Frontal cortex (tissue), 4 donors: ENCODE results near the gene GATA2. TPM values are rescaled to one million over a fixed set of nuclear protein-coding genes. Genes with fewer than 3 reads are reported as not detected.

Experiments
- DNase-seq, 2 donors: peaks; one replicate each; pipeline ENCODE4 v3.0.0; 2012; ENCODE audit warnings: low spot score in 2 of 2
- FAIRE-seq: peaks from 2 replicates; lab custom pipeline; 2012; peaks lifted over from hg19 to GRCh38; lab: Jason Lieb, UNC
- total RNA-seq: library from RNA; depleted of rRNA; stranded (reverse); fragments of >200 nt; gene quantifications from one replicate; pipeline ENCODE4 v1.2.3, GENCODE V29; 2014
- donor health status: control.
- donor health status: control.
- donor health status: control.

Gene GATA2
- total RNA-seq, 1 donor from 2014 or later, result 0.41 TPM

GRCh38 chr3:128461731-128462130 is 31.3 kb downstream of the GATA2 start:
- DNase-seq (no peak), FAIRE-seq (no peak)

- DNase-seq (no peak), FAIRE-seq (no peak)
Measured at GRCh38 chr3:128459461-128459820, 33.6 kb downstream of the GATA2 start.

- DNase-seq (no peak), FAIRE-seq (no peak)
Measured at GRCh38 chr3:128458746-128459460, 34.1 kb downstream of the GATA2 start.

GRCh38 chr3:128457937-128458336 is 35.1 kb downstream of the GATA2 start:
- FAIRE-seq, result no peak
- no peak for DNase-seq

- no peak for DNase-seq
- no peak for FAIRE-seq
Measured at GRCh38 chr3:128456776-128457715, 36.0 kb downstream of the GATA2 start.

GRCh38 chr3:128455786-128456748 is 36.9 kb downstream of the GATA2 start:
- FAIRE-seq, result no peak

GRCh38 chr3:128455116-128455515 is 37.9 kb downstream of the GATA2 start:
- DNase-seq (no peak), FAIRE-seq (no peak)

More at GRCh38 chr3:128455786-128456748, 36.9 kb downstream of the GATA2 start:
- no peak for DNase-seq

- DNase-seq (no peak), FAIRE-seq (no peak)
Measured at GRCh38 chr3:128454310-128454618, 38.7 kb downstream of the GATA2 start.

GRCh38 chr3:128453501-128454309 is 39.3 kb downstream of the GATA2 start:
- FAIRE-seq, result no peak
- no peak for DNase-seq

- FAIRE-seq, result no peak
- DNase-seq, result no peak
Measured at GRCh38 chr3:128452678-128453275, 40.2 kb downstream of the GATA2 start.

GRCh38 chr3:128452120-128452519 is 40.9 kb downstream of the GATA2 start:
- FAIRE-seq, result no peak
- DNase-seq, result no peak

- DNase-seq (no peak), FAIRE-seq (no peak)
Measured at GRCh38 chr3:128449111-128449638, 43.8 kb downstream of the GATA2 start.

GRCh38 chr3:128448491-128448890 is 44.5 kb downstream of the GATA2 start:
- FAIRE-seq (no peak), DNase-seq (no peak)

- no peak for DNase-seq
- FAIRE-seq, result no peak
Measured at GRCh38 chr3:128447561-128448013, 45.4 kb downstream of the GATA2 start.

- FAIRE-seq (no peak), DNase-seq (no peak)
Measured at GRCh38 chr3:128446821-128447220, 46.2 kb downstream of the GATA2 start.

GRCh38 chr3:128445357-128445756 is 47.6 kb downstream of the GATA2 start:
- FAIRE-seq (no peak), DNase-seq (no peak)

- no peak for FAIRE-seq
Measured at GRCh38 chr3:128443771-128444170, 49.2 kb downstream of the GATA2 start.

GRCh38 chr3:128442949-128443348 is 50.1 kb downstream of the GATA2 start:
- FAIRE-seq, result no peak

More at GRCh38 chr3:128443771-128444170, 49.2 kb downstream of the GATA2 start:
- no peak for DNase-seq

GRCh38 chr3:128442070-128442469 is 50.9 kb downstream of the GATA2 start:
- no peak for FAIRE-seq
- DNase-seq, result no peak

More at GRCh38 chr3:128442949-128443348, 50.1 kb downstream of the GATA2 start:
- no peak for DNase-seq
